Cardiac fibroblast (primary cell): ENCODE results near the gene FUT1.
"Not testable (repeated sequence)": the region's sequence is repeated elsewhere in the genome, so short reads cannot be mapped to it uniquely, and the experiment has no call there.

Source experiments
- DNase-seq, 2 donors: peaks; one replicate each; pipeline versions ENCODE4 v3.0.0 to v3.0.0-alpha.2; 2010; ENCODE audit warnings: low read depth in 2 of 2
- H3K4me3 ChIP-seq, 2 donors: replicated peaks in 1 of 2; 1 replicate in 1 of 2; 2 replicates in 1 of 2; pipeline ENCODE4 v1.5.1; 2011; ENCODE audit warnings: low read depth in 2 of 2, low read length in 2 of 2, mild to moderate bottlenecking in 2 of 2, moderate library complexity in 1 of 2
- CTCF ChIP-seq: IDR thresholded peaks from one replicate; pipeline ENCODE4 v1.5.1; 2011; ENCODE audit warnings: low read depth, mild to moderate bottlenecking, low read length, inconsistent platforms

FUT1 gene

GRCh38 chr19:48768994-48769713 lies 16.7 kb upstream of the FUT1 start:
- DNase-seq = no peak
- TF ChIP-seq CTCF = no peak

GRCh38 chr19:48768171-48768753 lies 15.8 kb upstream of the FUT1 start:
- H3K4me3 ChIP-seq, DNase-seq: not testable (repeated sequence)

More at GRCh38 chr19:48768994-48769713, 16.7 kb upstream of the FUT1 start:
- no peak overlapping the region for H3K4me3 ChIP-seq

GRCh38 chr19:48765816-48766215 lies 13.4 kb upstream of the FUT1 start:
- DNase-seq, H3K4me3 ChIP-seq: not testable (repeated sequence)

GRCh38 chr19:48760504-48761205 lies 8.2 kb upstream of the FUT1 start:
- DNase-seq = no peak
- no peak for TF ChIP-seq CTCF
- H3K4me3 ChIP-seq = no peak overlapping the region

GRCh38 chr19:48757741-48758144 lies 5.3 kb upstream of the FUT1 start:
- DNase-seq = no peak
- TF ChIP-seq CTCF = no peak
- H3K4me3 ChIP-seq = no peak overlapping the region

GRCh38 chr19:48757089-48757675 lies 4.7 kb upstream of the FUT1 start:
- DNase-seq = no peak
- TF ChIP-seq CTCF = no peak
- H3K4me3 ChIP-seq = no peak overlapping the region

GRCh38 chr19:48756686-48757085 lies 4.2 kb upstream of the FUT1 start:
- no peak for TF ChIP-seq CTCF
- no peak overlapping the region for H3K4me3 ChIP-seq
- DNase-seq = no peak
